K562 (cell line): Measurements from ENCODE around the gene S100P. TPM values are rescaled to one million over a fixed set of nuclear protein-coding genes. Genes with fewer than 3 reads are reported as not detected.

Experiments used
- ATF1 ChIP-seq, 2 experiments: fragments of 450-650 bp in 1 of 2; IDR thresholded peaks; 2 replicates each; pipeline ENCODE4 v1.6.1; 2016; ENCODE audit warnings: missing compliant biosample characterization in 1 of 2, missing genetic modification characterization in 1 of 2
- CEBPB ChIP-seq: fragments of 450-650 bp; IDR thresholded peaks from 2 replicates; pipeline ENCODE4 v1.6.1; 2016; ENCODE audit warnings: missing genetic modification characterization, missing compliant biosample characterization
- CSDE1 ChIP-seq, 2 experiments: fragments of 450-650 bp; IDR thresholded peaks; 2 replicates each; pipeline ENCODE4 v1.6.1; 2016; ENCODE audit warnings: mild to moderate bottlenecking in 1 of 2
- EWSR1 ChIP-seq: fragments of 450-650 bp; IDR thresholded peaks from 2 replicates; pipeline ENCODE4 v1.6.1; 2018; ENCODE audit warnings: borderline replicate concordance, mild to moderate bottlenecking, low read depth, moderate library complexity; ENCODE audit not compliant: partially characterized antibody
- FIP1L1 ChIP-seq: fragments of 200-400 bp; formaldehyde crosslinking; IDR thresholded peaks from 2 replicates; pipeline ENCODE4 v1.6.1; 2018; ENCODE audit warnings: mild to moderate bottlenecking, low read depth, low read length; ENCODE audit not compliant: poor library complexity, severe bottlenecking
- NR2C1 ChIP-seq, 2 experiments: fragments of 450-650 bp; IDR thresholded peaks; 2 replicates each; pipeline ENCODE4 v1.6.1; 2017; ENCODE audit warnings: mild to moderate bottlenecking in 2 of 2, antibody characterized with exemption in 1 of 2, inconsistent platforms in 1 of 2, missing compliant biosample characterization in 1 of 2, missing genetic modification characterization in 1 of 2
- NR2F6 ChIP-seq: fragments of 450-650 bp; formaldehyde crosslinking; IDR thresholded peaks from 2 replicates; pipeline ENCODE4 v1.4.0; 2020; ENCODE audit warnings: mild to moderate bottlenecking
- POU5F1 ChIP-seq: fragments of 150-350 bp; IDR thresholded peaks from 2 replicates; pipeline ENCODE4 v1.6.1; 2014; ENCODE audit warnings: borderline replicate concordance, low read length, low read depth, mild to moderate bottlenecking; ENCODE audit not compliant: partially characterized antibody
- PTBP1 ChIP-seq: fragments of 200-400 bp; formaldehyde crosslinking; IDR thresholded peaks from 2 replicates; pipeline ENCODE4 v1.6.1; 2017; ENCODE audit warnings: low read depth, low read length
- SMAD1 ChIP-seq: fragments of 150-350 bp; IDR thresholded peaks from 2 replicates; pipeline ENCODE4 v1.6.1; 2014; ENCODE audit warnings: low read length, low read depth; ENCODE audit not compliant: partially characterized antibody
- TEAD1 ChIP-seq, 2 experiments: fragments of 450-650 bp in 1 of 2; sonication (generic) in 1 of 2; formaldehyde crosslinking; IDR thresholded peaks; 2 replicates each; pipeline versions ENCODE4 v1.4.0 to v1.8.0; 2020 to 2022; ENCODE audit warnings: mild to moderate bottlenecking in 2 of 2, missing genetic modification reagents in 1 of 2
- ZNF121 ChIP-seq: sonication (generic); formaldehyde crosslinking; conservative IDR thresholded peaks from 2 replicates; pipeline ENCODE4 v1.8.0; 2022; ENCODE audit warnings: missing genetic modification reagents
- ZNF133 ChIP-seq: fragments of 250-450 bp; sonication (Bioruptor Pico); IDR thresholded peaks from 2 replicates; pipeline ENCODE4 v1.4.0; 2020; ENCODE audit warnings: mild to moderate bottlenecking
- ZNF253 ChIP-seq: fragments of 250-450 bp; sonication (Bioruptor Pico); conservative IDR thresholded peaks from 2 replicates; pipeline ENCODE4 v1.6.1; 2021; ENCODE audit warnings: mild to moderate bottlenecking
- ZNF589 ChIP-seq: fragments of 200-800 bp; sonication (Bioruptor generic); IDR thresholded peaks from 2 replicates; pipeline ENCODE4 v1.6.1; 2016; ENCODE audit warnings: low read depth, missing genetic modification characterization, missing compliant biosample characterization
- ZNF707 ChIP-seq: fragments of 250-450 bp; sonication (Bioruptor Pico); conservative IDR thresholded peaks from 2 replicates; pipeline ENCODE4 v1.8.0; 2022; ENCODE audit warnings: inconsistent platforms, mild to moderate bottlenecking, moderate library complexity
- ZNF766 ChIP-seq: fragments of 200-800 bp; sonication (Bioruptor generic); conservative IDR thresholded peaks from 2 replicates; pipeline ENCODE4 v1.6.1; 2016; ENCODE audit warnings: missing genetic modification characterization, missing compliant biosample characterization
- polyA plus RNA-seq, 8 experiments: library from polyadenylated mRNA; depleted of rRNA in 4 of 8; stranded (reverse) in 5 of 8; unstranded in 3 of 8; fragments of >200 nt; fragmentation: Nextera tagmentation in 2 of 8; fragmentation: Illumina TruSeq in 1 of 8; extraction: Ambion mirVana in 2 of 8; extraction: Trizol in 1 of 8; gene quantifications; 2 replicates each; pipeline versions ENCODE4 v1.2.1 to v1.2.3, GENCODE V29; 2011 to 2014; ENCODE audit warnings: inconsistent platforms in 1 of 8, missing spikeins in 1 of 8
- total RNA-seq, 7 experiments: library from RNA; depleted of rRNA in 6 of 7; stranded (reverse); fragments of >200 nt in 6 of 7; fragmentation: Illumina TruSeq in 2 of 7; extraction: Trizol in 2 of 7; gene quantifications; 2 replicates each; pipeline versions ENCODE4 v1.2.1 to v1.2.3, GENCODE V29; 2011 to 2021; ENCODE audit warnings: low replicate concordance in 1 of 7
- TF ChIP-seq, protein P1 (sequence below): fragments of 250-450 bp; sonication (Bioruptor Pico); IDR thresholded peaks from 2 replicates; pipeline ENCODE4 v1.5.0; 2020; ENCODE audit warnings: mild to moderate bottlenecking
- TF ChIP-seq, protein P2 (sequence below): sonication (generic); formaldehyde crosslinking; IDR thresholded peaks from 2 replicates; pipeline ENCODE4 v1.8.0; 2022; ENCODE audit warnings: mild to moderate bottlenecking, missing genetic modification reagents
- TF ChIP-seq, protein P3 (sequence below): sonication (generic); formaldehyde crosslinking; IDR thresholded peaks from 2 replicates; pipeline ENCODE4 v1.8.0; 2022; ENCODE audit warnings: mild to moderate bottlenecking, missing genetic modification reagents

Gene S100P
- total and polyA plus RNA-seq, 9 of the 15 experiments (the other 6 are each of a cell fraction or from before 2014, with no cell fraction given): 4.1 to 23.8 (median 7.5) TPM

DNA sequence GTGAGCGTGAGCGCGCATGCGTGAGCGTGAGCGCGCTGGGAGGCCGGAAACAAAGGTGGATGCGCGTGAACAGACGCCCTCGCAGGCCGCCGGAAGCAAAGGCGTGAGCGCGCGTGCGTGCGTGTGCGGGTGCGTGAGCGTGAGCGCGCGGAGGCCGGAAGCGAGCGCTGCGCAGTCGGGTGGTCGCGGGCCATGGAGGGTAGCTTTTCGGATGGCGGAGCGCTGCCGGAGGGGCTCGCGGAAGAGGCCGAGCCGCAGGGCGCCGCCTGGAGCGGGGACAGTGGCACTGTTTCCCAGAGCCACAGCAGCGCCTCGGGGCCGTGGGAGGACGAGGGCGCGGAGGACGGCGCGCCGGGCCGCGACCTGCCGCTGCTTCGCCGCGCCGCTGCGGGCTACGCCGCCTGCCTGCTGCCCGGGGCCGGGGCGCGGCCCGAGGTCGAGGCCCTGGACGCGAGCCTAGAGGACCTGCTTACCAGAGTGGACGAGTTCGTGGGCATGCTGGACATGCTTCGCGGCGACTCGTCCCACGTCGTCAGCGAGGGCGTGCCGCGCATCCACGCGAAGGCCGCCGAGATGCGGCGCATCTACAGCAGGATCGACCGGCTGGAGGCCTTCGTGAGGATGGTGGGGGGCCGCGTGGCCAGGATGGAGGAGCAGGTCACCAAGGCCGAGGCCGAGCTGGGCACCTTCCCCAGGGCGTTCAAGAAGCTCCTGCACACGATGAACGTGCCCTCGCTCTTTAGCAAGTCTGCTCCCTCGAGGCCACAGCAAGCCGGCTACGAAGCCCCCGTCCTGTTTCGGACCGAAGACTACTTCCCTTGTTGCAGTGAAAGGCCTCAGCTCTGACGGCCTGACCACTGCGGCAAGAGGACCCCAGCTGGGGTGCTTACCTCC, 22.6 kb downstream of the S100P start, which contains the start of gene BLOC1S4 (continued):
- TF ChIP-seq, protein P1, sequence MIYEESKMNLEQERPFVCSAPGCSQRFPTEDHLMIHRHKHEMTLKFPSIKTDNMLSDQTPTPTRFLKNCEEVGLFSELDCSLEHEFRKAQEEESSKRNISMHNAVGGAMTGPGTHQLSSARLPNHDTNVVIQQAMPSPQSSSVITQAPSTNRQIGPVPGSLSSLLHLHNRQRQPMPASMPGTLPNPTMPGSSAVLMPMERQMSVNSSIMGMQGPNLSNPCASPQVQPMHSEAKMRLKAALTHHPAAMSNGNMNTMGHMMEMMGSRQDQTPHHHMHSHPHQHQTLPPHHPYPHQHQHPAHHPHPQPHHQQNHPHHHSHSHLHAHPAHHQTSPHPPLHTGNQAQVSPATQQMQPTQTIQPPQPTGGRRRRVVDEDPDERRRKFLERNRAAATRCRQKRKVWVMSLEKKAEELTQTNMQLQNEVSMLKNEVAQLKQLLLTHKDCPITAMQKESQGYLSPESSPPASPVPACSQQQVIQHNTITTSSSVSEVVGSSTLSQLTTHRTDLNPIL (CRISPR knock-in tag): no peak
- TF ChIP-seq, protein P2, sequence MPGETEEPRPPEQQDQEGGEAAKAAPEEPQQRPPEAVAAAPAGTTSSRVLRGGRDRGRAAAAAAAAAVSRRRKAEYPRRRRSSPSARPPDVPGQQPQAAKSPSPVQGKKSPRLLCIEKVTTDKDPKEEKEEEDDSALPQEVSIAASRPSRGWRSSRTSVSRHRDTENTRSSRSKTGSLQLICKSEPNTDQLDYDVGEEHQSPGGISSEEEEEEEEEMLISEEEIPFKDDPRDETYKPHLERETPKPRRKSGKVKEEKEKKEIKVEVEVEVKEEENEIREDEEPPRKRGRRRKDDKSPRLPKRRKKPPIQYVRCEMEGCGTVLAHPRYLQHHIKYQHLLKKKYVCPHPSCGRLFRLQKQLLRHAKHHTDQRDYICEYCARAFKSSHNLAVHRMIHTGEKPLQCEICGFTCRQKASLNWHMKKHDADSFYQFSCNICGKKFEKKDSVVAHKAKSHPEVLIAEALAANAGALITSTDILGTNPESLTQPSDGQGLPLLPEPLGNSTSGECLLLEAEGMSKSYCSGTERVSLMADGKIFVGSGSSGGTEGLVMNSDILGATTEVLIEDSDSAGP (CRISPR knock-in tag): no peak; the same call in 1 of the 2 replicates
- TF ChIP-seq SMAD1: no peak
- TF ChIP-seq POU5F1: no peak
- no peak for TF ChIP-seq ZNF707 (CRISPR knock-in tag)
- TF ChIP-seq CSDE1 (IDR thresholded peaks at IDR 0.05): no peak
- TF ChIP-seq EWSR1: no peak
- peak; percentile 60 to 72; a peak in 3 of 4 replicates for TF ChIP-seq TEAD1 (CRISPR knock-in tag; IDR thresholded peaks at IDR 0.05)
- no peak for TF ChIP-seq PTBP1
- TF ChIP-seq, protein P3, sequence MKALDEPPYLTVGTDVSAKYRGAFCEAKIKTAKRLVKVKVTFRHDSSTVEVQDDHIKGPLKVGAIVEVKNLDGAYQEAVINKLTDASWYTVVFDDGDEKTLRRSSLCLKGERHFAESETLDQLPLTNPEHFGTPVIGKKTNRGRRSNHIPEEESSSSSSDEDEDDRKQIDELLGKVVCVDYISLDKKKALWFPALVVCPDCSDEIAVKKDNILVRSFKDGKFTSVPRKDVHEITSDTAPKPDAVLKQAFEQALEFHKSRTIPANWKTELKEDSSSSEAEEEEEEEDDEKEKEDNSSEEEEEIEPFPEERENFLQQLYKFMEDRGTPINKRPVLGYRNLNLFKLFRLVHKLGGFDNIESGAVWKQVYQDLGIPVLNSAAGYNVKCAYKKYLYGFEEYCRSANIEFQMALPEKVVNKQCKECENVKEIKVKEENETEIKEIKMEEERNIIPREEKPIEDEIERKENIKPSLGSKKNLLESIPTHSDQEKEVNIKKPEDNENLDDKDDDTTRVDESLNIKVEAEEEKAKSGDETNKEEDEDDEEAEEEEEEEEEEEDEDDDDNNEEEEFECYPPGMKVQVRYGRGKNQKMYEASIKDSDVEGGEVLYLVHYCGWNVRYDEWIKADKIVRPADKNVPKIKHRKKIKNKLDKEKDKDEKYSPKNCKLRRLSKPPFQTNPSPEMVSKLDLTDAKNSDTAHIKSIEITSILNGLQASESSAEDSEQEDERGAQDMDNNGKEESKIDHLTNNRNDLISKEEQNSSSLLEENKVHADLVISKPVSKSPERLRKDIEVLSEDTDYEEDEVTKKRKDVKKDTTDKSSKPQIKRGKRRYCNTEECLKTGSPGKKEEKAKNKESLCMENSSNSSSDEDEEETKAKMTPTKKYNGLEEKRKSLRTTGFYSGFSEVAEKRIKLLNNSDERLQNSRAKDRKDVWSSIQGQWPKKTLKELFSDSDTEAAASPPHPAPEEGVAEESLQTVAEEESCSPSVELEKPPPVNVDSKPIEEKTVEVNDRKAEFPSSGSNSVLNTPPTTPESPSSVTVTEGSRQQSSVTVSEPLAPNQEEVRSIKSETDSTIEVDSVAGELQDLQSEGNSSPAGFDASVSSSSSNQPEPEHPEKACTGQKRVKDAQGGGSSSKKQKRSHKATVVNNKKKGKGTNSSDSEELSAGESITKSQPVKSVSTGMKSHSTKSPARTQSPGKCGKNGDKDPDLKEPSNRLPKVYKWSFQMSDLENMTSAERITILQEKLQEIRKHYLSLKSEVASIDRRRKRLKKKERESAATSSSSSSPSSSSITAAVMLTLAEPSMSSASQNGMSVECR (CRISPR knock-in tag): peak; percentile 82
- no peak for TF ChIP-seq CEBPB (tag)
- TF ChIP-seq ZNF121 (CRISPR knock-in tag): no peak
- peak; percentile 92 for TF ChIP-seq ZNF589
- peak; percentile 95 for TF ChIP-seq ZNF766
- TF ChIP-seq ZNF133: no peak
- TF ChIP-seq ATF1 (CRISPR knock-in tag; IDR thresholded peaks at IDR 0.05): no peak
- TF ChIP-seq ATF1 (tag; IDR thresholded peaks at IDR 0.05): peak; percentile 27; the same call in 1 of the 2 replicates
- no peak for TF ChIP-seq NR2F6 (CRISPR knock-in tag)
- TF ChIP-seq ZNF253: no peak
- TF ChIP-seq FIP1L1: peak; percentile 49
- TF ChIP-seq NR2C1 (IDR thresholded peaks at IDR 0.05): no peak
- no peak for TF ChIP-seq NR2C1 (tag; IDR thresholded peaks at IDR 0.05)
